Measurements from ENCODE around the gene ZBTB20.

The ZBTB20 gene

DNA sequence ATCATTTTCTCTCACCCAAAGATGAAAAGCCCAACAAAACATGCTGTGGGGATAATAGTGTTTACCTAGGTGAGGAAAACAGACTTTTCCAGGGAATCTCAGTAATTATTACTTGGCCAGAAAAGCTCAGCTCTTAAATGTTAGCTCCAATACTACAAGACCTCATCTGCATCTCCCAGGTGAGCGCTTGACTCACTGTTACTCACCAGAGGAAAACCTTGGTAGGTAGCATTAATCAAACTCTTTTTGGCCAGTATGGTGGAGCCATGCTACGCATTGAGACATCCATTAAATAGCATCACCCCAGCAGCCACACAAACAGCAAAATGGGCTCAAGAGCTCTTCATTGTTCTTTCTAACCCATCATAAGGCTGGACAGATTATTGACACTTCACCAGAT is 754.3 kb downstream of the ZBTB20 start:
- DNase-seq = no peak

DNA sequence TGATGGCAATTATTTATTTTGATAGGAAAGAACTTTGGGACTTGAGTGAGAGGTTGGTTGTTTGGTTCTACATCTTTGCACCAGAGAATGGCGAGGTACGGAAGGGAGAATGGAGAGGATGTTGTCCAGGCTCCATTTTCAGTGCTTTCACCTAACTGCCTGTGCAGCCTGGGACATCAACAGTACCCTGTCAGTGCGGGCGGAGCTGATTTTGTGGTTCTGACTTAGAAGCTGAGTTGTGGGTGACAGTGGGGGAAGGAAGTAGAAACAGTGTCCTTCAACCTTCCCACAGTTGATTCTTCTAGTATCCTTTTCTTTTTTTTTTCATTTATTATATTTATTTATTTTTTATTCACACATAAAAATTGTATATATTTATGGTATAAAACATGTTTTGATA is 757.9 kb downstream of the ZBTB20 start:
- peak; percentile 69 for DNase-seq

GRCh38 chr3:114384558-114384903 is 762.6 kb downstream of the ZBTB20 start:
- DNase-seq = no peak

GRCh38 chr3:114383875-114384557 is 763.1 kb downstream of the ZBTB20 start:
- peak; percentile 89 for DNase-seq

DNA sequence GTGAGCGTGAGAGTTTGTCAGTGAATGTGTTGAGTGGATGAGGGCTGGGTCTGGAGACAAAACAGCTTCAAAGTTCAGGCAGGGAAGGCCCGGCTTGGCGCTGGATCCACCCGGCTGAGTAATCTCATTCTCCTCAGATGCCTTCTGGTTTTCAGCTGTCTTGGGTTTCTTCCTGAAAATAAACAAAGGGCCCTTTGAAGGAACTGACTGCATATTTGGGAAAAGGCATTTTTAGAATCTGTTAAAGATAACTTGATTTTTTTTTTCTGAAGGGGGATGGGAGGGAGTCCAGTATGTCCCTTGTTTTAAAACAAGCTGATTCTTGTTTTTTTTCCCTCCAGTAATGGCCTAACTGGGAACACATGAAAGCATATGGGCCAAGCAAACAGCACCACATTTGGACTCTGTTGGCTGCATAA is 766.8 kb downstream of the ZBTB20 start:
- no peak for DNase-seq

GRCh38 chr3:114379266-114379665 is 767.8 kb downstream of the ZBTB20 start:
- DNase-seq = no peak

GRCh38 chr3:114378760-114379159 is 768.3 kb downstream of the ZBTB20 start:
- no peak for DNase-seq

- DNase-seq = no peak
Observed at GRCh38 chr3:114377426-114377825, 769.7 kb downstream of the ZBTB20 start.

DNA sequence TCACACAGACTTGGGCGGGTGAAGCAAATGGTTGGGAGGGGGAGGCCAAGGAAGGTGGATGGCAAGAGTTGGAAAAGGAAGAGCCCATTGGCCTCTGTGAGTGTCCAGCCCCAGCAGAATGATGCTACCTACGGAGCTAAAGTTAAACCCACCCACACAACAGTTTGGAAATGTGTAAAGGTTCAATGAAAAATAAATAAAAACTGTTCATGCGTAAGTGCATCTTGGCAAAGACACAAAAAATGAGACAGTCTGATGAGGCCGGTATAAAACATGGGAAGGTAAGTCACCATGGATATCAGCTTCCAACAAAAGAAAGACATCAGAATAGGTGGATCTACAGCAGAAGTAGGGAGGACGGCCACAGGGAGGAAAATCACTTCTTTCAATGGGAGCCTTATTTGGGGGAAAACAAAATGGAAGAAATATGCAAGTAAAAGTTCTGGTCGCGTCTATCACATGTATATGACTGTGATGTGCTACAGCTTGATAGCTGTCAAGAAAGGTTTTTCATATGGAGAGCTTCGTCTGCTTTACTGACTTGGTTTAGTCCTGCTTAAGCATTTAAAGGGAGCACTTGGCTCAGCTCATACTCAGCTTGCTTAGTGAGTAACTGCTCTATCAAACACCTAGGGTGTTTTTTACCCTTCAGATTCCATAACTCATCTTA is 770.4 kb downstream of the ZBTB20 start:
- no peak for DNase-seq

GRCh38 chr3:114375608-114376421 is 771.3 kb downstream of the ZBTB20 start:
- DNase-seq = no peak

DNA sequence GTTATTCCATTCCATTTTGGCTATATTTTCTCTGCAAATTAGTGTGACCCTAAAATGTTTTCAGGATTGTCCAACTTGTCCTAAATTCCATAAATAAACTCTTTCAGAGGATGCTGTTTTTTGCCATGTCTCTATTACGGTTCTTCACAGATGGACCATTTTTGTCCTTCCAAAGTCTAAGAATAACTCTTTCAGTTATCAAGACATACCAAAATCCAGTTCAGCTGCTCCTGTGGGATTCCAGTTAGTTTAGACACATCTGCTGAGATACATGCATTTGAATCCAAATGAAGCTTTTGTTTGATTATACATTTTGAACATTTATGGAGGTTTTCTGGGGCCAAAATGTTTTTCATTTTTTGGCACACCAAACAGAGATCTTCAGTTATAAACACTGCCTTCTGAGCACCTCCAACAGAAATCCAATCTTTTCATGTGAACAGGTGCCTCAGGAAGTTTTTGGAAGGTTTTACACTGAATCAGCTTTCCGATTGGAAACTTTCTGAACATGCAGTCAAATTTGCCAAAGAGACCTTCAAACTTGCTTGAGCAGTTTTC is 772.6 kb downstream of the ZBTB20 start:
- no peak for DNase-seq

- no peak for DNase-seq
Observed at GRCh38 chr3:114370537-114371174, 776.4 kb downstream of the ZBTB20 start.

GRCh38 chr3:114365909-114366308 is 781.2 kb downstream of the ZBTB20 start:
- no peak for DNase-seq

GRCh38 chr3:114364806-114365654 is 782.1 kb downstream of the ZBTB20 start:
- peak; percentile 6 for DNase-seq

DNA sequence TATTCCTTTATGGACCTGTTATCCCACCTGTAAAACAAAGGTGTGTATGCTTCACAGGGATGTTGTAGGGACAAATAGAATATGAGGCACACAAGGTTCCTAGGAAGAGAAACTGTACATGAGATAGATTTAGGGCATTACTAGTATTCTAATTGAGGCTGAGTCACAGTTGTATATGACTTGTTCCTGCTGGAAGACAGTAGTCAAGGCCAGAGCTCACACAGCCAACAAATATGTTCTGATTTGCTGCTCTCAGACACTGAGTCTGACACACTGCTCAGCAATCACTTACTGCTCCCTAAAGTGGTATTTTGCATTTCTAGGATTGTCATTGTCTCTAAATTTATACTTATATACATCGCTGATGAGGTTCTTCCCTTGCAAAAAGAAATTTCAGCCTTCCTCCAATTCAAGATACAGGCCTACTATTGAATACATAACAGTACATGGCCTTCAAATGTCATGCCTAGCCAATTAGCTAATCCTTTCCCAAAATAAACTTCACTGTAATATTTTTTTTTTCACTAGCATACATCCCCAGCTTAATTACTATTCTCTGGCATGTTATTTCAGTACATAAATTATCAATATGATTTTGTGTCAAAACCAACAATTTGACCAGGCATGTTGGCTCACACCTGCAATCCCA is 783.4 kb downstream of the ZBTB20 start:
- DNase-seq = no peak

- peak; percentile 64 for DNase-seq
Observed at GRCh38 chr3:114362815-114363214, 784.3 kb downstream of the ZBTB20 start.

GRCh38 chr3:114361391-114361790 is 785.7 kb downstream of the ZBTB20 start:
- no peak for DNase-seq

DNA sequence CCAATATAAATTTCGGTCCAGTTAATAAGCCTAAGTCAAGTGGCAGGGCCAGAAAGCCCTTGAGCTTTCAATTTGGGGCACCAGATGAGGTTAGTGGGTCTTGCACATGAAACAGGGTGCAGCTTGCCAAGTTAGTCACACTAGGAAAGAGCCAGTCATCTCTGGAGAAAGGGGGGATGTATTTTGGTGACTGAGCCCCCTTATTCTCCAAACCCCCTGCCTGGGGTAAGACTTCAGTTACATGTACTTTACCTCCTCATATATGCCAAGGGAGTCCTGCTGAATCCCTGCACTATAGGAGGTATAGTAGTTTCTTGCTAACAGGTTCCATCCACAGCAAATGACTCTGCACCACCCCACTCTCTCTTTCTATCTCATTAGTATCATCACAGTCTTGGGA is 790.6 kb downstream of the ZBTB20 start:
- no peak for DNase-seq

DNA sequence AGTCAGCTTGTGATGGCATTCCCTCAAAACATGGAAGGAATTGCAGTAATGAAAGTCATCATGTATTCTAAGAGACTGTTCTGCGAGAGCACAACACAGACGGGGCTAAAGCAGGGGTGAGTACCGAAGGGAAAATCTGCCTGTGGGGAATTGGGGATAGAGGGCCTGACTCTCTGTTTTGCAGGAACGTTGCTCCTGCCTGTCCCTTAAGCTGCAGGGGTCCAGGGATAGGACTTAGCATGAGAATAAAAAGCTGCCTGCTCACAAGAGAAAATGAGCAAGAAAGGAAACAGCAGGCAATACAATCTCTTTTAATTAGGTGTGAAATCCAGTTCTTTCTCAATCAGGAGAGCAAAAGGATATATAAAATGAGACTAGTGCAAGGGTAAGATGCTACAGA is 791.0 kb downstream of the ZBTB20 start:
- no peak for DNase-seq

GRCh38 chr3:114355653-114356052 is 791.4 kb downstream of the ZBTB20 start:
- DNase-seq = no peak

DNA sequence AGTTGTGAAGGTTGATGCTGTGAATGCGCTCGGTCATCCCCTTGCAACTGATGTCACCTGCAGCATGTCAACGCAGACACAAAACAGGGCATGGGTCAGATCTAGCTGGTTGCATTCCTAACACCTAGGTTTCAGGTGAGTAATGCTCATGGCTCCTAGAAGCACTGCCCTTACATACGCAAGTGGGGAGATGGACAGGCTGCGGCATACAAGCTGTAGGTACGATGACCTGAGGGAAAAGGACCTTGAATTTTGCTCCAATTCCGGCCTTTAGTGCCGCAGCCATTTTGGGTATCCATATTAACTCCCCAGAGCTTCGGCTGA is 795.3 kb downstream of the ZBTB20 start:
- DNase-seq = no peak
